Hepatic stellate cell (primary cell): ENCODE data around the gene ARRB2.
A peak's percentile ranks its signal among the peaks of the same experiment; 100 is the strongest.

Source experiments
- DNase-seq: peaks from one replicate; pipeline ENCODE4 v3.0.0; 2011; ENCODE audit warnings: low spot score

Gene ARRB2

GRCh38 chr17:4733073-4733531, 22.7 kb downstream of the ARRB2 start:
- DNase-seq = no peak

- DNase-seq = no peak
These were observed 24.5 kb downstream of the ARRB2 start for GRCh38 chr17:4734857-4735475.

GRCh38 chr17:4735876-4736651, 25.6 kb downstream of the ARRB2 start:
- DNase-seq = no peak

- DNase-seq = no peak
These were observed 28.0 kb downstream of the ARRB2 start for GRCh38 chr17:4738136-4739121.

DNA sequence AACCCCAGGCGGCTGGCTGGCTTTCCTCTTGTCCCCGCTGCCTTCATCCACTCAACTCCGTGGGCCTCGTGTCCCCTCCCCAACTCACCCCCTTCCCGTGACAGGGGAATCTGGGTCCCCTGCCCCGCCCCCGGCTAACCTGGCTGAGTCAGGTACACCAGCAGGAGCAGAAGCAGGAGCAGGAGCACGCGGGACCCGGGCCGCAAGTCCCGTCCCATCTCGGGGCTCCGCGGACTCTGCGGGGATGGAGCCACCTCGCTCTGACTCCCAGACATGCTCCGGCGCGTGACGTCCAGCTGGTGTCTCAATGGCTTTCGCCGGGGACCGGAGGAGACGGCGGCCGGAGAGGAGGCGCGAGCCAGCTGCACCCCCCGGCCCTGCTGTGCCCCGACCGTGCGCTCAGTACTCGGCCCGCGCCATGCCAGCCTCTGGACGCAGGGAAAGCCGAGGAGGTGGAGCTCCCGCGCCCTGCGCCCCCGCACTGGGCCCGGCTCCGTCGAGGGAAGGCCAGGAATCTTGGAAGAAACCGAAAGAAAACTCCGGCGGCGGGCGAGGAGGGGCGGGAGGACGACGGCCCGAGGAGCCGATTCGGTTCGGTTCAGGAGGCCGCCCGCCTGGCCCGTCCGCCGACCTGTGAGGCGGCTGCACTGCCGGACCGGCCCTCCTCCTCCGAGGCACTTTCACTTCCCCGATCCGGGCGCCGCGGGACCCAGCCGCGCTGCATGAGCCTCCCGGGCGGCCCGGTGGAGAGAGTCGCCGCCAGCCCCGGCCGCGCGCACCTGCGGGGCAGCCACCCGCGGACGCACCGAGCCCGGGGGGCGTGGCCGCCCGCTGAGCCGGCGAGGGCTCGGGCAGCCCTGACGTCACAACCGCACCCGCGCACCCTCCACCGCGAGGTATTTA, 28.9 kb downstream of the ARRB2 start, which contains the start of the genes CXCL16 and ZMYND15:
CXCL16 (minus strand) TSS at position 807 of the 903 bp plus-strand sequence; CDS start at position 218, 589 bp downstream.
ZMYND15 (plus strand) TSS at position 712 of the 903 bp plus-strand sequence. CDS start 716 bp downstream, outside the sequence.
- peak; percentile 80 for DNase-seq

DNA sequence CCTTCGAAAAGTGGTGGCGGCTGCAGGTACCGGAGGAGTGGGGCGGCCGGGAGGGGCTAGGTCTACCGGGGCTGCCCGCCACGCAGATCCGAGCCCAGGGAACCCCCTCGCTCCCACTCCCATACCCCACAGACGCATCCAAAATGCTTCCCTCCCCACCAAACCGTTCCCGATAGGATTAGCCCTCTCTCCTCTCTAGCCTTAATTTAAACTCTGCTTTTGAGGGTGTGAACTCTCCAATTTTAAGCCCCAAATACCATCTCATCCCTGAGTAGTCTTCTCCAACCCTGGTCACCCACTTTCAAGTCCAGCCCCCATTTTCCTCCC, 29.6 kb downstream of the ARRB2 start:
- no peak for DNase-seq

DNA sequence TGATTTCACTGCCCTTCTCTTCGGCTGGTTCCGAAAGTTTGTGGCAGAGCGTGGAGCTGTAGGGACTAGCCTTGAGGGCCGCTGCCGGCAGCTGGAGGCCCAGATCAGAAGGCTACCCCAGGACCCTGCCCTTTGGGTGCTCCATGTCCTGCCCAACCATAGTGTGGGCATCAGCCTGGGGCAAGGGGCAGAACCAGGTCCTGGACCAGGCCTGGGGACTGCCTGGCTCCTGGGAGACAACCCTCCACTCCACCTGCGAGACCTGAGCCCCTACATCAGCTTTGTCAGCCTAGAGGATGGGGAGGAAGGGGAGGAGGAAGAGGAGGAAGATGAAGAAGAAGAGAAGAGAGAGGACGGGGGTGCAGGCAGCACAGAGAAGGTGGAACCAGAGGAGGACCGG, 30.2 kb downstream of the ARRB2 start:
- no peak for DNase-seq

- no peak for DNase-seq
These were observed 31.1 kb downstream of the ARRB2 start for GRCh38 chr17:4741544-4741943.

DNA sequence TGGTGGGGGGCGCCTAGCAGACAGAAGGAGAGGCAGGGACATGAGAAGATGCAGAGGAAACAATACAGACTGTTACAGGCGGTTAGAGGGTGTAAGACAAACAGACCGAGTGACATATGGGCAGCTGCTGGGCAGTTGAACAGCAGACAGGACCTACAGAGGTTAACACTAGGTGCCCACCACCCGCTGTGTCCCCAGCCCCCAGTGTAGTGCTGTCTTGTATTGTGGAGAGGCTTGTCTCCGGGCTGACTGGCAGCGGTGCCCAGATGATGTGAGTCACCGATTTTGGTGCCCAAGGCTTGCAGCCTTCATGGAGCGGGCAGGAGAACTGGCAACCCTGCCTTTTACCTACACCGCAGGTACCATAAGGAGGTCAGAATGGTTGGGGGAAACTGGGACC, 31.7 kb downstream of the ARRB2 start:
- no peak for DNase-seq

DNA sequence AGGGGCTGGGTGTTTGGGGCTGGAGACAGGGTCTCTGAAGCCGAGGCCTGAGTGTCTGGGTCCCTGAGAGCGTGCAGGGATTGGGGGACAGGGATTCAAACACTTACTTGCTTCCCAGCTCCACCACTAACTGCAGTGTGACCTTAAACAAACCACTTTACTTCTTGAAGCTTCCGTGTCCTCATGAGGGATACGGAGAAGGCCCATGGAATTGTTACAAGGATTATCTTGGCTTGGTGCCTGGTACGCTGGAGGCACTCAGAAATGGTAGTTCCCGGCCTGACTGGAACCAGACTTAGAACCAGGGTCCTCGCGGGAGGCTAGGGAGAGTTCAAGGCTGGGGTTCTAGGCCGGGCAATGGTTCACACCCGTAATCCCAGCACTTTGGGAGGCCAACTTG, 32.2 kb downstream of the ARRB2 start:
- no peak for DNase-seq

DNA sequence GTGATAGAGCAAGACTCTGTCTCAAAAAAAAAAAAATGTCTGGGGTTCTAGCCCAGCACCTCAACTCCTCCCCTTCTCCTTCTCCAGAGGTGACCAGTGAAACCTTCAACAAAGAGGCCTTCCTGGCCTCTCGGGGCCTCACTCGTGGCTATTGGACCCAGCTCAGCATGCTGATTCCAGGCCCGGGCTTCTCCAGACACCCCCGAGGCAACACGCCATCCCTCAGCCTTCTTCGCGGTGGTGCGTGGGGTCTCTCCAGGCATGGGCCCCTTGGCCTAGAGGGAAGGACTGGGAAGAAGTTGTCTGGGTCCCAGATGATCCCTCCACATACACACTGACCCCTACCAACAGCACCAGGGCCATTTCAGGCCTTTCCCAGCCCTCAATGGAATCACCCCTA, 32.8 kb downstream of the ARRB2 start:
- no peak for DNase-seq

DNA sequence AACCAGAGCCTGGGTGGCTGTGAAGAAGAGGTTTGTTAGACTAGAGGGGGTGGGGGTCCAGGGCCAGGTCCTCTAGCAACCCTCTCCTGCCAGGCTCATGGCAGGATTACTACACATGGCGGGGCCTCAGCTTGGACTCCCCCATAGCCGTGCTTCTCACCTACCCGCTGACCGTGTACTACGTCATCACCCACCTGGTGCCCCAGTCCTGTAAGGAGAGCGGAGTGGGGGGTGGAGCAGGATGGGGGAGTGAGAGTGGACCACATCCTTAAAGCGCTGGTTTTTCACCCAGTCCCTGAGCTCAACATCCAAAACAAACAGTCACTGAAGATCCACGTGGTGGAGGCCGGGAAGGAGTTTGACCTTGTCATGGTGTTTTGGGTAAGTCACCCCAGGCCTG, 33.5 kb downstream of the ARRB2 start:
- no peak for DNase-seq

GRCh38 chr17:4744999-4745969, 34.9 kb downstream of the ARRB2 start:
- DNase-seq = no peak

DNA sequence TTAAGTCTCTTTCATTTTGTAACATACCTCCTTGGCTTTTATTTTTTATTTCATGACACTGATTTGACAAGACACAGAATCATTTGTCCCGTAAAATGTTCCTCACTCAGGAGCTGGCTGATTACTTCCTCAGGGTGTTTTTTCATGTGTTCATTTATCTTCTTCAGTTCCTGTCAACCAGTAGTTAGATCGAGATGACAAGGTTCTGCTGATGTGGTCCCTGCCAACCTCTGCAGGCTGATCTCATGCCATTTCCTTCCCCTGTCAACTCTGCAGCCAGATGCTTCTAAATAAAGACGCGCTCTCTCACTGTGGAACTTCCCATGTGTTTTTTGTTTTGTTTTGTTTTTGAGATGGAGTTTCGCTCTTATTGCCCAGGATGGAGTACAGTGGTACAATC, 37.4 kb downstream of the ARRB2 start:
- DNase-seq = no peak

GRCh38 chr17:4748686-4749085, 38.3 kb downstream of the ARRB2 start:
- no peak for DNase-seq

- DNase-seq = no peak
These were observed 40.2 kb downstream of the ARRB2 start for GRCh38 chr17:4750606-4751005.

- no peak for DNase-seq
These were observed 41.5 kb downstream of the ARRB2 start for GRCh38 chr17:4751932-4752331.

DNA sequence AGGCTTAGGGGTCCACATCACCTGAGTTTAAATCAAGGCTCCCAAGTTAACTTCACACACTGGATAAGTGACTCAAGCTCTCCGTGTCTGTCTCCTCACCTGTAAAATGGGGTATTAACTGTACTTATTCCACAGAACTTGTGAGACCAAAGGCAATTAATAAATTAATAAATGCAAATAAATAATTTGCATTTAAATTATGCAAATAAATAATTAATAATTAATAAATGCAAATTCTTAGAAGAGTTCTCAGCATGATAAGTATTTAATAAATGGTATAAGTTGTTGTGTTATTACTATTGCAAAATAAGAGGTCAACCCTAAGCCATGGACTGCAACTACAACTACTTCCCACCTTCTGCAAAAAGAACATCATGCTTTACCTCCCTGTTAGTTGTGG, 43.0 kb downstream of the ARRB2 start:
- DNase-seq = no peak

DNA sequence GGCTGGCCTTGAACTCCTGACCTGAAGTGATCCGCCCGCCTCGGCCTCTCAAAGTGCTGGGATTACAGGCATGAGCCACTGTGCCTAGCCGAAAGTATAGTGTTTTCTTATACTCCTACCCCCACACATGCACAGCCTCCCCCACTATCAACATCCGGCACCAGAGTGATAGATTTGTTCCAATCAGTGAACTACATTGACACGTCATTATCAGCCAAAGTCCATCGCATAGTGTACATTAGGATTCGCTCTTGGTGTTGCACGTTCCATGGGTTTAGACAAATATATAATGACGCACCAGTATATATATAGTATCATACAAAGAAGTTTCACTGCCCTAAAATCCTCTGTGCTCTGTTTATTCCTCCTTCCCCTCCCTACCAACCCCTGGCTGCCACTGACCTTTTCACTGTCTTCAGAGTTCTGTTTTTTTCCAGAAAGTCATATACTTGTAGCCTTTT, 49.4 kb downstream of the ARRB2 start:
- DNase-seq = no peak

DNA sequence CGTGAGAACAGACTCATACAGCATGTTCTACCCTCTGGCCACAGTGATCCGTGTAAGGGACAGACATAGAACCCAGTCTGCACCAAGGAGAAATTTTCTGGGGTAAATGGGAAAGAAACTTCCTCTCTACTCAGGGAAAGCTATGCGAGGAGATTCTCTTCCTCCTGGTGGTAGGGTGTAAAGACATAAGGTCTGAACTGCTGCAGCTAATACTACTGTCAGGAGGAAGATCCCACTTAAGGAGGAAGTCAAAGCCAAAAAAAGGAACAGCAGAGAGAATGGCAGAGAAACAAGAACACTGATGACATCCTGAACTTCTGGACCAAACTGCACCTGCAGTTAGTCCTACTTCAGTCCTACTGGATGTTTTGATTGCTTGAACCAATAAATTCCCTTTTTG, 54.2 kb downstream of the ARRB2 start:
- no peak for DNase-seq
